AG08395 (cell line): ENCODE data around the gene BMPR1A.
A peak's percentile ranks its signal among the peaks of the same experiment; 100 is the strongest.
"Not testable (repeated sequence)": the region's sequence is repeated elsewhere in the genome, so short reads cannot be mapped to it uniquely, and the experiment has no call there.

Experiments
- DNase-seq: peaks from one replicate; pipeline ENCODE4 v3.0.0; 2012; ENCODE audit warnings: mixed read lengths, low spot score

The BMPR1A gene

DNA sequence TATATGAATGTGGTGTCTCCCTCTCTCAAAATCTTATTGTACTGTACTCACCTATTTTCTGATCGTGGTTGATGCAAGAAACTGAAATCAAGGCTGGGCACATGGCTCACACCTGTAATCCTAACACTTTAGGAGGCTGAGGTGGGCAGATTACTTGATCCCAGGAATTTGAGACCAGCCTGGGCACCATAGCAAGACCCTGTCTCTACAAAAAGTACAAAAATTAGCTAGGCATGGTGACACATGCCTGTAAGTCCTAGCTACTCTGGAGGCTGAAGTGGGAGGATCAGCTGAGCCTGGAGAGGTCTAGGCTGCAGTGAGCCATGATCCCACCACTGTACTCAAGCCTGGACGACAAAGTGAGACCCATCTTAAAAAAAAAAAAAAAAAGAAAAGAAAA lies 185.0 kb downstream of the BMPR1A start:
- no peak for DNase-seq

GRCh38 chr10:86941991-86942421 lies 185.6 kb downstream of the BMPR1A start:
- no peak for DNase-seq

DNA sequence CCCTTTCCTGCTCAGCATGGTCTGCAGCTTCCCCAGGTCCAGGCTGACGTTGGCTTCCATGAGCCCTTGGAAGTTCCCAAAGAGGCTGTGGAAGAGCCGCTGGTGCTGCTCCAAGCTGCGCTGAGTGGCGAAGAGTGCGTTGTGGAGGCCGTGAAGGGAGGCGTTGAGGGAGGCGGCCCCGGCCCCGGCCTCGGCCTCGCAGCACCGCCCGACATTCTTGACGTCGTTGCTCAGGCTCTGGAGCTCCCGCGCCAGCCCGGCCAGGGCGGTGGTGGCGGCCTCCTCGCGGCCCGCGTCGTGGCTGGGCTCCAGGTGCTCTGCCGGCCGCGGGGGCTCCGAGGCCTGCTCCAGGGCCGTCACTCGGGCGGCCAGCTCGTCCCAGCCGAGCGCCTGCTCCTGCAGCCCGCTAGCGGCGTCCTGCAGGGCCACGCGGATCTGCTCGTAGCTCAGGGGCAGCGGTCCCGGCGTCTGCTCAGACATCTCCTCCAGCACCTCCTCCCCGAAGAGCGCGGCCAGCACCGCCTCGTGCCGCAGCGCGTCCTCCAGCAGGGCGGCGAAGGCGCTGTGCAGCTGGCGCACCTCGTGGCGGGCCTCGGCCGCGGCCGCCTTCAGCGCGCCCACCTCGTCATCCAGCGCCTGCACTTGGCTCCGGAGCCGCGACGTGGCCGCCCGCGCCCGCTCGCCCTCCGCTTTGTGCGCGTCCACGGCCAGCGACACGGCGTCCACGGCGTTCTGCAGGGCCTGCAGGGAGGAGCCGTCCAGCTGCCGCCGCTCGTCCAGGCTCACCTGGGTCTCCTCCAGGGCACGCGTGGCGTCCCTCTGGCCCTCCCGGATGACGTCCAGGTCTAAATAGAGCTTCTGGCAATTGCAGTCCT lies 186.3 kb downstream of the BMPR1A start:
- no peak for DNase-seq

DNA sequence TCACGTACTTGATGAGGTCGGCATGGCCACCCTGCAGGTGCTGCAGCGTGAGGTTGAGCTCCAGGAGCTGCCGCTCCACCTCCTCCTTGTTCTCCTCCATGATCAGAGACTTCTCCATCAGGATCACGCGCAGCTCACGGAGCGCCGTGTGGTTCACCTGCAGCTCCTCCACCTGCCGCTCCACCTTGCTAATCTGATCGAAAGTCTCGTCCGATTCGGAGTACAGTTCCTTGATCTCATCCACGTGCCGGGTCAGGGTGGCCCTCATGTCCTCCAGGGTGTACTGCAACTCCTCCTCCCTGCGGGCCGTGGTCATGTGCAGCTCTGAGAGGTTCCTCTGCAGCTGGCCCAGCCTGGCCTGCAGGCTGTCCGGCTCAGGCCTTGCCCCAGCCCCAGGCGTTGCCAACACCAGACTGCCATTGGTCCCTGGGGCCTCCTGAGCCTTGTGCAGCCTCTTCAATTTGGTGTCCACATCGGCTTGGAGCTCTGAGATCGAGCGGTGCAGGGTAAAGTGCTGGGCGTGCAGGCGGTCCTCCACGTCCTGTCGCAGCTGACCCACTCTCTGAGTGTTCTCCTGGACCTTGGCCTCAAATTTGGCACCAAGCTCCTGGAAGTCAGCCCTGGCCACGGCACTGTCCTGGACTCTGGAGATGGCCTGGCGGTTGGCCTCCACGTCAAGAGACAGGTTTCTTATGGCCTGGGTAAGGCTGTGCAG lies 187.1 kb downstream of the BMPR1A start:
- no peak for DNase-seq

GRCh38 chr10:86944031-86944419 lies 187.6 kb downstream of the BMPR1A start:
- DNase-seq = no peak

DNA sequence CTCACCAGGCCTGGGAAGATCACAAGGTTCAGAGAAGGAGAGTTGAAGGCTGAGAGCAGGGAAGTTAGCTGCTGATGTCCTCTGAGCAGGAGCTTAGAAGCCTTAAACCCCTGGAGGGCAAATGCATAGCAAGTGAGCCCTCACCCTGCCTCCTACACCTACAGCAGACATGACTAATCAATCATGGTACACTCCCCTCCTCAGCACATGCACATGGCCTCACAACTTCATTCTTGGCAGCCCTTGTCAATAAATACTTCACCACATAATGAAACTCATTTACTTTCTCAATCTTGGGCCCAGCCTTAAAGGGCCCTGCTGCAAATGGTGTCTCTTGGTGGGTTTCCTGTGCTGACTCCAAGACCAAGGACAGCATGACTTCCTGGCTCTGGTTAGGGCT lies 188.1 kb downstream of the BMPR1A start:
- no peak for DNase-seq

GRCh38 chr10:86944907-86945306 lies 188.5 kb downstream of the BMPR1A start:
- DNase-seq = no peak

- DNase-seq = peak; percentile 66
Measured at GRCh38 chr10:86945361-86946212, 189.2 kb downstream of the BMPR1A start.

DNA sequence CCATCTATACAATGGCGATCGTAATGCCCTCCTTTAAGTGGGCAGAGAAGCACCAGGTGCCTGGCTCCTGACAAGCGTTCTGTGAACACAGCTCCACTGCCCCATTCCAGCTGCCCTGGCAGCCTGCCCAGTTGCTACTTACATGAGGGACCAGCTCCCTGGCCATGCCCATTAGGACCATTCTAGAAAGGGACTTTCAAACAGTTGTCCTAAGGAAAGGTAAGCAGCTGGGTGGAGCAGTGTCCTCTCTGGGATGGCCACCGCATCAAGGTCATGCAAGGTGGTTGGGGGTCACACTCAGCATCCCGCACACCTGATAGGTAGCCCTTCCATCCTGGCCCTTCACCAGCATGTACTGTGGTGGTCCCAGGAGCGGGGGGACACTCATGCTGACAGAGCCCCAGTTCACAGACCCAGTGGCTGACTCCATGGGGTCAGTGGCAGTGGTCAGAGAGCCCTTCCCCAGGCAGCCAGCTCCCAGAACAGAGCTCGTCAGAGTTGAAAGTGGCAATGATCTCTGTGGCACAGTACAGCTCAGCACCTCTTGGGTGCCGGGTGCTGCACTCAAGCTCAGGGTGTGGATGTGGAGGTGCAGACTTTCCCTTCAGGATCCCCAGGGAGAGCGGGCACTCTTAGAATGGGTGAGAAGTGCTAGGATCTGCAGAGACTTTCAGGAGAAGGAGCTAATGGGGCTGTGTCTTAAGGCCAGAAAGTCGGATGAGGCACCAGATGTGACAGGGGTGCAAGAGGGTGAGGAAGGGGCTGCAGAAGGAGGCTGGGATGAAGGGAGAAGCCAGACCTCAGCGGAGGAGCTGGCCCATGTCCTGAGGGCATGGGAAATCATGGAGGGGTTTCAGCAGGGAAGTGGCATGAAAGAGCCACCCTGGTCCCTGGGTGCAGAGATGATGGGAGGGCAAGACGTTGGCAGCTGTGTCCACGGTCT lies 190.1 kb downstream of the BMPR1A start:
- no peak for DNase-seq

GRCh38 chr10:86947806-86948205 lies 191.4 kb downstream of the BMPR1A start:
- DNase-seq = not testable (repeated sequence)

- no peak for DNase-seq
Measured at GRCh38 chr10:86950349-86950748, 193.9 kb downstream of the BMPR1A start.

DNA sequence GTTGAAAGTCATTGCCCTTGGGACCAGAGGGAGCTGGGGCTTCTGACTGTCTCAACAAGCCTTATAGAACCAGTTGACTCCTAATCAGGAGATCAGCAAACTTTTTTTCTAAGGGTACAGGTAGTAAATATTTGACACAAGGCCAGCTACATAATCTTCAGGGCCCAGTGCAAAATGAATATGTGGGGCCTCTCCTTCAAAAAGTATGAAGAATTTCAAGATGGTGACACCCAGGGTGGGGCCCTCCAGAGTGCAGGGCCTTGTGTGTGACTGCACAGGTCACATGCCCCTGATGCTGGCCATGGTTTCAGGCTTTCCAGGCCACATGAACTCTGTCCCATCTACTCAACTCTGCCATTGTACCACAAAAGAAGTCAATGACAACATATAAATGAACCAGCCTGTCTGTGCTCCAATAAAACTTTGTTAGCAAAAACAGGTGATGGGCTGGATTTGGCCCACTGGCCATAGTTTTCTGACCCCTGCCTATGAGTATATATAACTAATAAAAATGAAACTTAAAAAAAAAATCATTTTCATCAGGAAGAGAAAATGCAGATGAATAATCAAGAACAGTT lies 194.9 kb downstream of the BMPR1A start:
- no peak for DNase-seq

DNA sequence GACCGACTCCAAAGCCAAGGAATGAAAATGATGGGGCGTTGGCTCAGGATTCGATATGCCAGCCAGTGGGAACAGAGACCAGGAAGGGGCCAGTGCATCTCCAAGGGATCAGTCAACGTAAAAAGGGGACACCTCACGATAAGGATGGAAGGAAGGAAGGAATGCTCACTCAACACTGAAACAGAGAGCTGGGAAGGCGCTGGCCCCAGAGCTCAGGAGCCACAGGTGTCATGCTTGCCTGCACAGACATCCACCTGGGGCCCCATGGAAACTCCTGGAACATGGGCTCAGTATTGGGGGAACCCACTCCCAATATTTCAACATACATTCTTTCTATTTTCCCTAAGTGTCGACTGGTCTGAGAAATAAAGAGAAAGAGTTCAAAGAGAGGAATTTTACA lies 195.7 kb downstream of the BMPR1A start:
- no peak for DNase-seq

DNA sequence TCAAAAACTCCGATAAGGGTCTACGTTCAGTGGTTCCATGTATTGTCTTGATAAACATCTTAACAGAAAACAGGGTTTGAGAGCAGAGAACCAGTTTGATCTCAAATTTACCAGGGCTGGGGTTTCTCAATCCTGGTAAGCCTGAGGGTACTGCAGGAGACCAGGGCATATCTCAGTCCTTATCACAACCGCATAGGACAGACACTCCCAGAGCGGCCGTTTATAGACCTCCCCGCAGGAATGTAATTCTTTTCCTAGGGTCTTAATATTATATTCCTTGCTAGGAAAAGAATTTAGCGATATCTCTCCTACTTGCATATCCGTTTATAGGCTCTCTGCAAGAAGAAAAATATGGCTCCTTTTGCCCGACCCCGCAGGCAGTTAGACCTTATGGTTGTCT lies 196.3 kb downstream of the BMPR1A start:
- not testable (repeated sequence) for DNase-seq

GRCh38 chr10:86953747-86954680 lies 197.6 kb downstream of the BMPR1A start:
- no peak for DNase-seq

DNA sequence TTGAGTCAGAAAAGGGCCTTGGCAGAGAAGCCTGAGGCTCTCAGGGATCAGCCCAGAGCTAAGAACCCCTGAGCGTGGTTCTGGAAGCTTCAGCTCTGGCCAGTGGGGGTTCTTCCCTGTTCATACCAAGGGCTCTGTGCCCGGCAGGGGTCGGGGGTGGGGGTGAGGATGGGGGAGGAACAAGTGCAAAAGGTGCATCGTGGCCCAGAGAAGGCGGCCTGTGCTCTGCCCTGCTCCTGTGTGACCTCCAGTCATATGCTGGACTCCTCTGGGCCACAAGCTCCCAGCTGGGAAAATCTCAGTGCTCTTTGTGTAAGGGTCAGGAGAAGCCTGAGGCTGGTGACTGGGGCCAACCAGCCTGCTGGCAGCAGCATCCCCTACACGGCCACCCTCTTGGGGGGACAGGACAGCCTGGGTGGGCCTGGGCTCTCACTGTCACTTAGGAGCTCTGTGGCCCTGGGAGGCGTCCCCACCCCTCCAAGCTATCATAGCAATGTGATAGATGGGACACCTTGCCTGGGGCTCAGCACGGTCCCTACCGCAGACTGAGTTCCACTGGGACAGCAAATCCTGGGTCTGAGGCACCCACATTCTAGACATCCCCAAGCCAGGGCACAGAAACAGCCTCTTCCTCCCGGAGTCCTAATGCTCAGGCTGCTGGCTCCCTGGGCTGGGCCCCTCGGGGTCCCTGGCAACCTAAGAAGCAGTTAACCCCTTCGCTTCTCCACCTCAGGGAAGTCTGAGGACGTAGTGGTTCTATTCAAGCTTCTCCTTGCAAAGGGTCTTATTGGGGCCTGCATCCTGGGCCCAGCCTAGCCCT lies 198.5 kb downstream of the BMPR1A start:
- no peak for DNase-seq

- DNase-seq = no peak
Measured at GRCh38 chr10:86955501-86956194, 199.2 kb downstream of the BMPR1A start.

DNA sequence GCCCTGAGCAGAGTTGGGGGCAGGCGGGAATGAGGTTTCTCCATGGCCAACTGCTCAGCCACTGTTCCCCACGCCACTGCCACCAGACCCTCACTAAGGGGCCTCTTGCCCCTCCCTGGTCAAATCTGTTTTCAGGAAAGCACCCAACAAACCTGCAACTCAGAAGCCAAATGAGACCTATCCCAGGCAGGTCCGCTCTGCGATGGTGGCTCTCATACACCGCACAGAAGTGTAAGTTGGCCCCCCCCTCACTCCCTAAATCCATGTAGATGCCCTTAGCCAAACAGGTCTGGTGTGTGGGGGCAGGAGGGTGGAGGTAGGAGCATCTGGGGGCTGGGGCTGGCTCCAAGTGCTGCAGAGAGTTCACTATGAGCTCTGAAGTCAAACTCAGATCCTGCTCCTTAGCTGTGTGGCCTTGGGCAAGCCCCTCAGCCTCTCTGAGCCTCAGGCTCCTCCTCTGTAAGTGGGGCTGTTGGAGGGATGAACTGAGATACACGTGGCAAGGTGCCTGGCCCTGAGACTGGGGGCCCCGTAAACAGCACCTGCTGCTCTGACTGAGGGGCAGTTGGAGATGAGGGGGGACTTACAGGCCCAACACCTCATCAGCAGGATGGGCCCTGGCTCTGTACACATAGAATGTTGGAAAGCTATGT lies 199.9 kb downstream of the BMPR1A start:
- no peak for DNase-seq
